ENCODE data around the gene OSBPL8. TPM values are rescaled to one million over a fixed set of nuclear protein-coding genes. Genes with fewer than 3 reads are reported as not detected.

OSBPL8 gene
- total RNA-seq, 2 donors from 2014 or later = 72.7 to 87.3 TPM

DNA sequence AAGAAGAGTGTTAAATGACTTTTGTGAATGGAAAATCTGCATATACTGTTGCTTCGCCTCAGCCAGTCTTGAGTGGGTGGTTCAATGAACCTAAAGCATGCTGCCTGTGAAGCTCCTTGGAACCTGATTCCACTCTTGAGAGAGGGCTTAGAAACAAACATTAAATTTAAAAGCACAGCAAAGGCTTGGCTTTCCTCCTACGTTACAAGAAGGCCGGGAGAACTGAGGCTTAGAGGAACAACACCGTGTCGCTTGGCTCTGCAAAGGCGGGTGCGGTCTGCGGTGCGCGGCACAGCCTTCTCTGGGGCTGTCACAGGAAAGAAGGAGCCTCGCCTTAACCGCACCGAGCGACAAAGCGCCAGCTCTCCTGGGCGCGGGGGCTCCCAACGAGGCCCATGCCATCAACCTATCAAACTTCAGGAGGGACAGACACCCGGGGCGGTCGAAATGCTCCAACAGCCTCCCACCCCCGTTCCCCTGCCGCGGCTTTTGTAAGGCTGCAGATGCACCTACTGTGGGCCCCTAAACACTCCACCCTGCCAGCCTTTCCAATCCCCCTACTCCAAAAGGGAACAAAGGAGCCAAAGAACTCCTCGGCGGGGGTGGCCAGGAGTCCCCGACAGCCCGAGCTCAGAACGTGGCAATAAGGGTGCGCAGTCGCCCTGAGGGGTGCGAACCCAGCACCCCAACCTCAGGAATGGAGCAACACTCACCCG is 729 bp downstream of the OSBPL8 start:
- peak; percentile 85 for DNase-seq (ENCODE audit: low spot score)

DNA sequence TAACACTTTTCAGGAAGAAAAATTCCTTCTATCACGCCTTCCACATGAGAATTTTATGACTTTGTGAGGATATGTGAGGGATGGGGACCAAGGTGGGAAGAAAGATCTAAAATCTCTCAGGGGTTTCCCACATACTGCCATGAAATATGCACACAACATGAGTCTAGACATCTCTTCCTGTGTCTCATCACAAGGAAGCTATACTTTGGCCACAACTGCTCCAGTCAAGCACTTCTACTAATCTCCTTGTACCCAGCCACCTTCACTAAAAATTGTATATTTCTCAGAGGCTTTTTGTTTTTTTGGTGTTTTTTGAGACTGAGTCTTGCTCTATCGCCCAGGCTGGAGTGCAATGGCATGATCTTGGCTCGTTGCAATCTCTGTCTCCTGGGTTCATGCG is 3.2 kb downstream of the OSBPL8 start:
- intact Hi-C loops (cut with DNase I) = loop anchor here in 1 of 2 donors (5.0 kb wide), 1 partner anchor 209 kb away; the partner anchor contains the start of gene BBS10
- DNase-seq (ENCODE audit: low spot score) = no peak

More for the DNA sequence above, 729 bp downstream of the OSBPL8 start:
- intact Hi-C loops (cut with DNase I) = loop anchor here in 1 of 2 donors (5.0 kb wide), 1 partner anchor 212 kb away; the partner anchor contains the start of gene BBS10

DNA sequence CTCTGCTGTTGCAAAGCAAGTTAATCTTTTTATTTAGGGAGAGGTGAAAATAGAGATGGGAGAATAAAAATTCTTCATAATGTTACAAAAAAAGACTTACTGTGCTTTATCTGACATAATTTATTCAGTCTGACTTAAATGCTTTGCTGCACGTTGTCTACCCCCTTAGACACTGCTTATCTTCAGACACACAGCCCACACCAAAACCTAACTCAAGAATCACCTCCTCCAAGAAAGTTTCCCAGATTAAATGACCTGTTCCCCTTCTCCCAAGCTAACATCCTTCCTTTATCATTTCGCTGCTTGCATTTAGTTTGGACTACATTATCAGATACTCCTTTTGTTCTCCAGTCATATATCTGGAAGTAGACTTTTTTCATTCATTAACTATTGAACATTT is 3.8 kb downstream of the OSBPL8 start:
- intact Hi-C loops (cut with DNase I) = loop anchor here in 1 of 2 donors (5.0 kb wide), 1 partner anchor 208 kb away; the partner anchor contains the start of gene BBS10
- DNase-seq (ENCODE audit: low spot score) = no peak

DNA sequence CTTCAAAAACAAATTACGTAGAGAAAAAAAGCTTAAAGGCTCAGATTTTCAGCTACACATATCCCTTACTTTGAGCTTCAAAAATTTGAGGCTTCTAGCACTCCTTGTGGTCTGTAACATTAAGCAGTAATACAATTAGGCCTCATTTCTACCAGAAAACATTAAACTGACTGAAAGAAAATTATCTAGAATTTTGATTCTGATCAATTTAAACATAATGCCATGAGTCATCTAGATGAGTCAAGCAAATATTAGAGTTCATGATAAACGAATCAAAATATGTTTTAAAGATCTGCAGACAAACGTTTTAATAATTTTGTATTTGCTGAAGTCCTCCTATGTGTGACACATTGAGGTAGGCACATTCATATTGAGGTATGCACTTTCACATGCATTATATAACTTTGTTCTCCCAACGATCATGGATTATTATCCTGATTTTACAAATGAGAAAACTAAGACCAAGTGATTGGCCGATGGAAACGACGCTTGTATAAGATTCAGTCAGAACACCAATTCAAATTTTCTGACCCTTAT is 4.3 kb downstream of the OSBPL8 start:
- no peak for DNase-seq (ENCODE audit: low spot score)
- intact Hi-C loops (cut with DNase I) = loop anchor here in 1 of 2 donors (5.0 kb wide), 1 partner anchor 208 kb away; the partner anchor contains the start of gene BBS10

DNA sequence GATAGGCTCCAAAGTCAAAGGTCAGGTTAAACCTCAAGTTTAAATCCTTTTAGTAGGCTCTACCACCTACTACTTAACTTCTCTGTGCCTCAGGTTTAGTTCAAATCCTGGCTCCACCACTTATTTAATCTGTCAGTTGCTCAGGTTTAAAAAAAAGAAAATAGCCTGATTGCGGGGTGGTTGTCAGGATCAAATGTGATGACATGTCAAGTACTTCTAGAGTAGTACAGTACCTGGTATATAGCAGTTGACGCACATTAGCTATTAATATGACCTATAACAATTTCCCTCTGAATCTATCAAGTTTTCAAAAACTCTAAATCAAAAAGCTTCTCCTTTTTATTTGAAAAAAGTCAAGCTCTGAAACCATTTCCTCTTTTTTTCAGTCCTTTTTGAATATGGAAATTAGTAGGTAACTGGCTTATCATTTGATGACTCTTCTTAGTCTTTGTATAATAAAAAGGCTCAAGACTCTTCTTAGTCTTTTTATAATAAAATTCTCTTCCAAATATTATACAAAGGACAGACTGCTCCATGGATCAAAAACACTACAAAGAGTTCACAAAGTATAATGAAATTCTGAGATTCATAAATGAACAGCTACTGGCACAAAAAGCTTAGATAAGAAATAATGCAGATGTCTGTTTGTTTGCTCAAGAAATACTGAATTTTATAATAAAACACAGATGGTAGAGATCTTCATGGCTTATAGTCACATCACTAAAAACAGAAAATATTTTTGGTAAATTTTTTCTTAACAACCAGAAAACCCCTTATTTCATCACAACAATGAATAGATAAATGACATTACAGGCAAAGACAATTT is 5.0 kb downstream of the OSBPL8 start:
- intact Hi-C loops (cut with DNase I) = loop anchor here in 1 of 2 donors (5.0 kb wide), 1 partner anchor 207 kb away; the partner anchor contains the start of gene BBS10
- no peak for DNase-seq (ENCODE audit: low spot score)

DNA sequence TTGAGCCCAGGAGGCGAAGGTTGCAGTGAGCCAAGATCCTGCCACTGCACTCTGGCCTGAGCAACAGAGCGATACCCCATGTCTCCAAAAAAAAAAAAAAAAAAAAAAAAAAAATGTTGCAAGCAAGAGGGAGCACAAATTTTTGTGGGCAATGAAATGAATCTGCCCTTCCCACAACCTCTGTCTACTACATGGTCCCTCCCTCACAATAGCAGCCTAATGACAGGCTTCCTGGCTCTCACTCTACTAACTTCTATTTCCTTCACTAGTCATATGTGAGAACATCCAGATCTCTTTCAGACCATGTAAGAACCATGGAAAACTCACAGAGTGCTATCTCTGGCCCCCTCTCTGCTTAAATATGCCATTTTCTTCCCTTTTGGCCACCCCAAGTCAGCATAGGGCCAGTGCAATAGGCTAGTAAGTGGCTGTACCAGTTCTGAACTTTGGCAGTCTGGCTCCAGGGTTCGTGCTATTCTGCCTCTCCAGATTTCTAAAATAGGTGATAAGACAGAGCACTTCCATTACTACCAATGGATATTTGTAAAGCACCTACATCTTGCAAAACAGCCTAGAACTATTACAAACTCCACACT is 7.1 kb downstream of the OSBPL8 start:
- intact Hi-C loops (cut with DNase I) = no loop called here

DNA sequence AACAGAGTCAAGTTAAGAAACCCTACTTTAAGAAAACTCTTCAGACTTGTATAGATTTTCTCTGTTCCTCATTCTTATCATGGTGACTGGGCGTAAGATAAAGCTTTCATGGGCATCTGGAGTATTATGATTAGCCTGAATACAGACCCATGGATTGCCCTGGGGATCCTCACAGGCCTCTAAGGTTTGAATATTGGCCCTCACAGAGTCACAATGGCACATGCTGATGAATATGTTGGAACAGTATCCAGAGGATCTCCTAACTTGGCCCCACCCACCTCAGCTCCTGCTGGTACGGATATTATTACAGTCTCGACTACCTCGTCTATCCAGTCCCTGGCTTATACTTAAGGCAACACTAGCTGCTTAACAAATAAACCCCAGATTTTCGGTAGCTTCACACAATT is 8.1 kb downstream of the OSBPL8 start:
- intact Hi-C loops (cut with DNase I) = no loop called here

More for the DNA sequence above, 7.1 kb downstream of the OSBPL8 start:
- DNase-seq (ENCODE audit: low spot score) = no peak

DNA sequence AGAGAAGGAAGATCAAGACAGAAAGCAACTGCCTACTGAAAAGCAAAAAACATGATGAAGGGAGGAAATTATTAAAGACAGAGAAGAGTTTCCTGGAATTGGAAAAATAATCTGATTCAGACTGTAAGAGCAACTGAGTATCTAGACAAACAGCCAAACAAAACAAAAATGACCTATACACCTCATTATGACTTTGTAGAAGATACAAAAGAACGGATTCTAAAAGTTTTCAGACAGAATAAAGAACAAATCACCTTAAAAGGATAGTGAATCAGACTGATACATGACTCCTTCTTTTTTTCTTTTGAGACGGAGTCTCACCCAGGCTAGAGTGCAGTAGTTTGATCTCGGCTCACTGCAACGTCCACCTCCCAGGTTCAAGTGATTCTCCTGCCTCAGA is 10.4 kb downstream of the OSBPL8 start:
- intact Hi-C loops (cut with DNase I) = no loop called here
- DNase-seq (ENCODE audit: low spot score) = no peak

More for the DNA sequence above, 8.1 kb downstream of the OSBPL8 start:
- DNase-seq (ENCODE audit: low spot score) = no peak

DNA sequence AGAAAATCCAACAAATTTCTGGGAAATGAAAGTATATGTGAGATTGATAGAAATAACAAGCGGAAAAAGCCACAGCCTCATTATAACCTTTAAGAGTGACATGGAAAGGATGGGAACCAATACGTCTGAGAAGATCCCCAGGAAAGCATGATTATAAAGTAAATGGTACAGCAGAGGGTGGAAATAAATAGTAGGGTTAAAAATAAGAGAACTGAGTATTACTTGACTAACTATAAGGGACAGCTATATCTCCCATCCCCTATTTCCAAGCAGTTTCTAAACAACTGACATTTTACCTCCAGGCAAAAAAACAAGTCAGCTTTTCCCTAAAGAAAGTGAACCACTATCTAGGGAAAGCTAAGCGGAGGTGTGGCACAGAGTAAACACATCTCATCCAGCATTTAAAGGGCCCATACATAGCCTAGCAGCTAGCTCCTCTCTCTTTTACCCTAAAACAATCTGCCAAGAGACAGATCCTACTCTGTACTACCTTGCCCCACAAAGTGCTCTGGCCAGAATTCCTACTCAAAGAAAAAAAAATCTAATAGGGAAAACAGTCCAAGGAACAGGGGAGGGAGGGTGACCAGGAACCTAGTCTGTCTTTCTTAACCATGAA is 11.2 kb downstream of the OSBPL8 start:
- no peak for DNase-seq (ENCODE audit: low spot score)
- intact Hi-C loops (cut with DNase I) = no loop called here

DNA sequence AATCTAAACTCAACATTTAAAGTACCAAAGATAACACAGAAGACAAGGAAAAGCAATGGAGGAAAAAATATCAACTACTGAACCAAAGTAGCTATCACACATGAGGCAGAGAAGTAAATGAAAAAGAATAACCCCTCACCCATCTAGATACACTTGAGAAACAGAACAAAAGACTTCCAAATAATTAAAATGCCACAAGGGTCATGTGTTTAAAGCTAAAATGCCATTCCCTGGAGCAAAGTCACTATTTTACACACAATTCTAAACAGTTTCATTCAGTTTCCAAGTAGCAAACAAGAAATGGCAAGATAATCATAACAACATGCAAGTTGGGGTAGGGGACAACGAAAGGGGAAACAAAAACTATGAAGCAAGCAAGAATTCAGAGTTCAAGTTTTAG is 12.0 kb downstream of the OSBPL8 start:
- DNase-seq (ENCODE audit: low spot score) = no peak
- intact Hi-C loops (cut with DNase I) = no loop called here

DNA sequence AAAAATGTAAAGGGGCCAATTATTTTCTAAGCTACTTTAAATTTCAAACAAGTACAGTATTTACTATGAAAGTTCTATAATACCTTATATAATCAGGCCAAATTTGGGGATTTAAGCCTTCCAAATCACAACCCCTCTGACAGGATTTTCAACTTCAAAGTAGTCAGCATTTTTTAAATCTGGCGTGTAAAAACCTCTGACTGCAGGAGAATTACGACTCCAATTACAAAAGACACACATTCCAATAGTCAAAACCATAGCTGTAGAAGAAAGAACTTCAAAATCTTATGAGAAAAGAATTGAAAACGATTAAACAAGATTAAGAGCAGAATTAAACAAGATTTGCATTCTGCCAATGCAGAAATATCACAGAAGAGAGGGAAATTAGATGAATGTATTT is 12.7 kb downstream of the OSBPL8 start:
- intact Hi-C loops (cut with DNase I) = no loop called here
- DNase-seq (ENCODE audit: low spot score) = no peak

DNA sequence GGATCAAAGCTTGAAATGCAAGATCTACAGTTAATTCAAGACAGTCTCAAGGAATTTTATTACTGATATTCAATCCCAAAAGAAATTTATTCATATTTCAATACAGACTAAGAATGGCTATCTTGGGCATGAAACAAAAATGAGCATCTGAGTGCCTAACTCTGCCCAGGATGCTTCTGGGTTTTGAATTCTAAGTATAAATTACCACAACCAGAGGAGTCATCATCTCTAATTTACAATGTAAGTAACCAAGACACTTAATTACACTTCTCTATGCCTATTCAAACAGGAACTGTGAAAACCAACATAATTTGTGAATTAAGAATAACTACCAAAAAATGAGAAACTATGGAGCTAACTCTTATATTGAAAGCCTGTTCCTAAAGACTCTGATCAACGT is 14.1 kb downstream of the OSBPL8 start:
- no peak for DNase-seq (ENCODE audit: low spot score)
- intact Hi-C loops (cut with DNase I) = no loop called here

DNA sequence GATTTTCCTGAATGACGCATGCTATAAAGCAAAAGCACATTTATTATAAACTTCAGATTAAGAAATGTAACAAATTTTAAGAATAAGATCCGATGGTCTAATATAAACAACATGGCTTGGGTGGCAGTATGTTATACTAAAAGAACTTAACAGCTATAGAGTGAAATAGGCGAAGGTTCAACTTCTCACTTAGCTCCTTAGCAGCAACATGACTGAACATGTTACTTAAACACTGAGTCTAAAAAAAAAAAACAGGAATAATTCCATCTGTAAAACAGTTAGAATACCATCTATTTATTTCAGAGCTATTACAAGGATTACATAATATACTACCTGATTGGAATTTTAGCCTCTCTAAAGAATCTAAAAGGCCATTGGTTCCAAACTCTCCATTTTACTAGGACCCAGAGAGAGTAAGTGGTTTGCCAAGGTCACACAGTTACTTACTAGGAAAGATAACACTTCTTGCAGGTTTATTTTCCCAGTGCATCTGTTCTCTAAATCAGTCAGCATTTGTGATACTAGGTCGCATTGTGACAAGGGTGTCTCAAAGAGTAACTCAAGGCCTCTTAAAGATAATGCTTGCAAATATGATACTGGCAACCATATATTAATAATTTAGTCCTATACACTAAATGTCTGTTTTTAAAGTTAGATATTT is 14.8 kb downstream of the OSBPL8 start:
- intact Hi-C loops (cut with DNase I) = no loop called here
- DNase-seq (ENCODE audit: low spot score) = no peak

DNA sequence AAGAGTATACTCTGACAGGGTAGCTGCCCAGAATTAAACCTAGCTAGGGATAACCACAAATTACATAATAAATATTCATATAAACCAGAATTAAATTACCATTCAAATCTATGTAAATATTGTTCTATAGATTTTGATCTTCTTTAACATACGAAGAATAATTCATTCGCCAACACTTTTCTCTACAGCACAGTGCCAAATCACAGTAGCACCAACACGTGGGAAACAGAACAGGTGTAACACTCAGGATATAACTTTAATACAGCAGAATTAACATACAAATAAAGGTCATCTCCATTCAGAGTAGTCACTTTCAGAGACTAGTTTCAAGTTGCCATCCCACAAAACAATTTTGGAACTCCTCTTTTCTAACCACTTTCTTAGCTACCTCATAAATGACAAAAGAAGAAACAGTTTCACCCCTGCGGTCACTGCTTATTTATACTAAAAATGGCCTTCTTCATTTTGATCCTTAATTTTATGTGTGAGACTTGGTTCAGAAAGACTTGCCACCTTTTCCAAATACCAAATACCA is 15.7 kb downstream of the OSBPL8 start:
- intact Hi-C loops (cut with DNase I) = no loop called here
- DNase-seq (ENCODE audit: low spot score) = no peak

DNA sequence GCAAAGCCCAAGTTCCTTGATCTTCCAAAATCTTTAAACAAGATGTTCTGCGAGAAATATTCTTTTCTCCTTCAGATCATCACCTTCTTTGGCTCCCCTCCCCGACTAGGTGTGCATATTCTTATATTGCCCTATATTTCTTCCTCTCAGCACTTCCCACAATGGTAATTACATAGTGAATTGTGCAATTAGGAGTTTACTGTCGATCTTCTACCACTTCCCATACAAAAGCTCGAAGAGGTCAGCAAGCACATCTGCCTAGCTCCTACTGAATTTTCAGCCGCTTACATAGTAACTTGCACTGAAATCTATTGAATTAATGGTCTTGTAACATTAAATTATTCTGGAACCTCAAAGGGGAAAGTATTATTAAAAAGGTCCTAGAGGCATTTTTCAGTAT is 16.7 kb downstream of the OSBPL8 start:
- DNase-seq (ENCODE audit: low spot score) = no peak
- intact Hi-C loops (cut with DNase I) = no loop called here

DNA sequence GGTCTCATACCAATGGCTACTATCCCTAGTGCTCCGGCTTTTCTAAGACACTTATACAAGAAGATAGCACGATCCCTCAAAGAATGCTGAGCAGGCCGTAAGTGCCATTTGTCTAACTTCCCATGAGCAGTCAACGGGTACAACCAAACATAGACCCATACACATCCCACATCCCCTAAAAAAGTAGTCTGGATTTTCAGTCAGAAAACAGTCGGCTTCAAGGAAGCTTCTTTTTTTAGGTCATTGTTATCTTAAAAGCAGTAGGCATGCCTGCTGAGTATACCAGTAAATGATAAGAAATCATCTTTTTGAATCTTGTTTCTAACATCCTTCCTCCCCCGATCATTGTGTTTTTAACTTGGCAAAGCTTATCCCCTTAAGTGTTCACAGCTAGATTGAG is 19.8 kb downstream of the OSBPL8 start:
- intact Hi-C loops (cut with DNase I) = no loop called here
- no peak for DNase-seq (ENCODE audit: low spot score)

DNA sequence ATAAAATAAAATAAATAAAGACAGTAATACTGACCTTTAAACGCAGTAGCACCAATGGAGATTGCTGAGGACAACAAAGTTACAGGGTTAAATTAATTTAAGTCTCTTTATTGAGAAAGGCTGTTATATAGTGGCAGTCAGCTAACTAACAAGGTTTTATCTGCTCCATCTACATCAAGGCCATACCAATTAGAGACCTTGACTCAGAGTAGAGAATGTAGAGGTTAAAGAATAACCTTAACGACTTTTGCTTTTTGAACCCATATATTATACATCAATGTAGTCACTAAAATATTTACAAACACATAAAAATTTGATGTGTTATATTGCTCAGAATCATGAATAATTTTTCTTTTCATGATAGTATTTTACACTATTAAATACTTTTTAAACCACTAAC is 21.6 kb downstream of the OSBPL8 start:
- DNase-seq (ENCODE audit: low spot score) = no peak
- intact Hi-C loops (cut with DNase I) = no loop called here

DNA sequence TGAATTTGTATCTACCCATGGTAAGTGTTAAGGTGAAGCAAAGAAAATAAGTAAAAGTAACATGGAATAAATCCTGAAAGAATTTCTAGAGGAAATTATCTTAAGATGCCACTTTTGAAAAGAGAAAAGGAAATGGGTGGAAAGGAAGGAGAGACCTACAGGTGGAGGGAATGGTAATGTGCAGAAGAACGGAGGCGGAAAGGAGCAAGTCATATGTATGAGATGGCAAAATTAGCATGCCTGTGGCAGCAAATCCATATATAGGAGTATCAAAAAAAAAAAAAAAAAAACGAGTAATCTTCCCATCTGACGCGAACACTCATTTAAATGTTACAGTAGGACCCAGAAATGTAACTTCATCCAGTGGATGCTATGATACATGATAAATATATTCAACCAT is 23.0 kb downstream of the OSBPL8 start:
- no peak for DNase-seq (ENCODE audit: low spot score)
- intact Hi-C loops (cut with DNase I) = no loop called here

DNA sequence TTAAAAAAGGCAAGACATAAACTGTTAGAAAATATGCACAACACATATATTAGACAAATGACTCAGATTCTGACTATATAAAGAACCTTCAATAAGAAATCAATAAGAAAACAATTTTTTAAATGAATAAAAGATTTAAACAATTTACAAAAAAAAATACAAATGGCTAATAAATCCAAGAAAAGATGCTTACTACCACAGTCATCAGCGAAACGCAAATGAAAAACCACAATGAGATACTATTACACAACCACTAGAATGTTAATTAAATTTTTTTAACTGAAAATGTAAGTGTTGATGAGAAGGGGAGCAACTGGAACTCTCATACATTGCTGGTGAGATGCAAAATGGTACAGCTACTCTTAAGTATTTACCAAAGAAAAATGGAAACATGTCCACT is 24.4 kb downstream of the OSBPL8 start:
- DNase-seq (ENCODE audit: low spot score) = no peak
- intact Hi-C loops (cut with DNase I) = no loop called here

Data from posterior vena cava (tissue), 2 donors.